ENCODE measurements around the gene NAV2. TPM values are rescaled to one million over a fixed set of nuclear protein-coding genes. Genes with fewer than 3 reads are reported as not detected.

The NAV2 gene
- total RNA-seq, 4 donors from 2014 or later: 19.2 to 34.7 (median 25.8) TPM

- Histone ChIP-seq H3K36me3 (peaks cover 0 to 71% (median 0%) of the 10 kb centered on the region in 3 donors), H3K27me3 (no peaks in the 10 kb centered on the region), H3K4me1 (no peaks in the 10 kb centered on the region), H3K27ac (no peak overlapping the region), H3K4me3 (no peak overlapping the region), H3K9me3 (no peaks in the 10 kb centered on the region)
- WGBS, 2 donors: 90 to 92% methylated on average over 5 of the region's 5 CpGs
- no peak for DNase-seq (ENCODE audit: low spot score in 2 of 2)
- TF ChIP-seq CTCF (IDR thresholded peaks at IDR 0.05): no peak
- no peak for TF ChIP-seq POLR2A (IDR thresholded peaks at IDR 0.05)
- no peak for TF ChIP-seq EP300 (IDR thresholded peaks at IDR 0.05)
These were observed 353.6 kb downstream of the NAV2 start for GRCh38 chr11:20066013-20066782.

DNA sequence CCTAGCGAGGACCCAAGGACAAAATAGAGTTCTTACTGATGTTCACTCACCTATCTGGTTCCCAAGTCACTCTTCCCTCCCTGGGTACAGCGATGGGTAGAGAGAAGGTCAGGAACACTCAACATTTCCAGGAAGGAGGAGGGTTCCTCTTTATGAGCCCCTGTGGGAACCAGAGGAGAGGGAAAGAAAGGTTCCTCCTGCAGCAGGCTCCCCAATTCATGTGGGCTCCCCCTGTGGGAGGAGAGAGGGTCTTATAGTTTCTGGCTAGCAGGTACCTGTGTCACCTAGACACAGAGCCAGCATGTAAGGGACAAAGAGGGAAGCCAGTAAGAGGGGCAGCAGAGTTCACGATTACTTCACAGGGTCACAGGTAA, 354.1 kb downstream of the NAV2 start:
- no peak overlapping the region for H3K27ac ChIP-seq
- peaks cover 0 to 75% (median 0%) of the 10 kb centered on the region in 3 donors for H3K36me3 ChIP-seq

DNA sequence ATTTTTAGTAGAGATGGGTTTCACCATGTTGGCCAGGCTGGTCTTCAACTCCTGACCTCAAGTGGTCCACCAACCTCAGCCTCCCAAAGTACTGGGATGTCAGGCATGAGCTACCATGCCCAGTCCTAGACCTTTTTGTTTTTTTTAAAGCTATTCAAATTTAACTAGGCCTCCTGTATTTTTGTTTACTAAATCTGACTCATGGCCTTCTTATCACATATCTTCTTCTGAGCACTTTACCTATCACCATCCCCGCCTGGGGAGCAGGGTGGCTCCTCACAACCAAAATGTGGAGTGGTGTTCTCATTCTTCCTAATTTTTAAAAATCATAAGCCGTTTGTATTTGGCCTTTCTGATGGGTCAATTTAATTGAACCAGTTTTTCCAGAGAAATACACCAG, 355.0 kb downstream of the NAV2 start:
- H3K4me3 ChIP-seq: no peak overlapping the region
- no peak overlapping the region for H3K27ac ChIP-seq
- WGBS, 2 donors: 80 to 84% methylated on average over 2 of the region's 2 CpGs
- H3K4me1 ChIP-seq: no peaks in the 10 kb centered on the region
- TF ChIP-seq CTCF (IDR thresholded peaks at IDR 0.05): no peak
- no peak for TF ChIP-seq EP300 (IDR thresholded peaks at IDR 0.05)
- TF ChIP-seq POLR2A (IDR thresholded peaks at IDR 0.05): no peak
- peaks cover 0 to 74% (median 0%) of the 10 kb centered on the region in 3 donors for H3K36me3 ChIP-seq
- DNase-seq (ENCODE audit: low spot score in 2 of 2): no peak
- no peaks in the 10 kb centered on the region for H3K27me3 ChIP-seq
- no peaks in the 10 kb centered on the region for H3K9me3 ChIP-seq

More for the DNA sequence above, 354.1 kb downstream of the NAV2 start:
- Histone ChIP-seq H3K27me3 (no peaks in the 10 kb centered on the region), H3K4me1 (no peaks in the 10 kb centered on the region), H3K4me3 (no peak overlapping the region), H3K9me3 (no peaks in the 10 kb centered on the region)
- TF ChIP-seq CTCF (IDR thresholded peaks at IDR 0.05) (no peak), POLR2A (IDR thresholded peaks at IDR 0.05) (no peak), EP300 (IDR thresholded peaks at IDR 0.05) (no peak)
- 92 to 96% methylated on average over 3 of the region's 3 CpGs for WGBS, 2 donors
- no peak for DNase-seq (ENCODE audit: low spot score in 2 of 2)

GRCh38 chr11:20068691-20069090, 356.1 kb downstream of the NAV2 start:
- no peak overlapping the region for H3K4me3 ChIP-seq
- H3K27me3 ChIP-seq: no peaks in the 10 kb centered on the region
- H3K27ac ChIP-seq: no peak overlapping the region
- WGBS, 2 donors: 58 to 61% methylated on average over 2 of the region's 2 CpGs
- TF ChIP-seq POLR2A (IDR thresholded peaks at IDR 0.05) (no peak), EP300 (IDR thresholded peaks at IDR 0.05) (no peak), CTCF (IDR thresholded peaks at IDR 0.05) (no peak)
- no peaks in the 10 kb centered on the region for H3K9me3 ChIP-seq
- H3K4me1 ChIP-seq: no peaks in the 10 kb centered on the region
- no peak for DNase-seq (ENCODE audit: low spot score in 2 of 2)
- peaks cover 0 to 64% (median 0%) of the 10 kb centered on the region in 3 donors for H3K36me3 ChIP-seq

GRCh38 chr11:20070459-20070858, 357.8 kb downstream of the NAV2 start:
- DNase-seq (ENCODE audit: low spot score in 2 of 2): no peak
- no peaks in the 10 kb centered on the region for H3K27me3 ChIP-seq
- peaks cover 0 to 55% (median 0%) of the 10 kb centered on the region in 3 donors for H3K36me3 ChIP-seq
- no peak overlapping the region for H3K27ac ChIP-seq
- H3K9me3 ChIP-seq: no peaks in the 10 kb centered on the region
- TF ChIP-seq POLR2A (IDR thresholded peaks at IDR 0.05): no peak
- no peak for TF ChIP-seq CTCF (IDR thresholded peaks at IDR 0.05)
- no peak for TF ChIP-seq EP300 (IDR thresholded peaks at IDR 0.05)
- no peaks in the 10 kb centered on the region for H3K4me1 ChIP-seq
- 54 to 70% methylated on average over 3 of the region's 3 CpGs for WGBS, 2 donors
- H3K4me3 ChIP-seq: no peak overlapping the region
